HUES64 (cell line): Measurements from ENCODE around the gene DDIAS.
"Not testable (repeated sequence)": the region's sequence is repeated elsewhere in the genome, so short reads cannot be mapped to it uniquely, and the experiment has no call there.

Experiments
- H3K27ac ChIP-seq: 2 replicates; pipeline ENCODE4 v1.7.0; 2013; ENCODE audit warnings: low read depth, low read length, inconsistent platforms
- H3K27me3 ChIP-seq: 2 replicates; pipeline ENCODE4 v1.6.1; 2013; ENCODE audit warnings: mild to moderate bottlenecking, low read length; ENCODE audit not compliant: insufficient read depth
- H3K36me3 ChIP-seq: 2 replicates; pipeline ENCODE4 v1.6.1; 2013; ENCODE audit warnings: mild to moderate bottlenecking, low read length; ENCODE audit not compliant: insufficient read depth
- H3K4me1 ChIP-seq: 2 replicates; pipeline ENCODE4 v1.6.1; 2013; ENCODE audit warnings: mild to moderate bottlenecking, low read length, moderate library complexity; ENCODE audit not compliant: insufficient read depth
- H3K4me3 ChIP-seq: 2 replicates; pipeline ENCODE4 v1.5.1; 2013; ENCODE audit warnings: mild to moderate bottlenecking, low read length, moderate library complexity
- H3K9ac ChIP-seq: 2 replicates; pipeline ENCODE4 v1.6.1; 2013; ENCODE audit warnings: mild to moderate bottlenecking, low read depth, low read length
- H3K9me3 ChIP-seq: 2 replicates; pipeline ENCODE4 v1.6.1; 2013; ENCODE audit warnings: low read depth, low read length; ENCODE audit not compliant: insufficient read depth
- WGBS: fragments of 150-250, 120-280 bp; methylation state at CpG from one replicate; pipeline ENCODE4 v1.1.7; 2013; ENCODE audit warnings: missing lambda C conversion rate; 5-methylcytosine and 5-hydroxymethylcytosine counted together

DDIAS gene

DNA sequence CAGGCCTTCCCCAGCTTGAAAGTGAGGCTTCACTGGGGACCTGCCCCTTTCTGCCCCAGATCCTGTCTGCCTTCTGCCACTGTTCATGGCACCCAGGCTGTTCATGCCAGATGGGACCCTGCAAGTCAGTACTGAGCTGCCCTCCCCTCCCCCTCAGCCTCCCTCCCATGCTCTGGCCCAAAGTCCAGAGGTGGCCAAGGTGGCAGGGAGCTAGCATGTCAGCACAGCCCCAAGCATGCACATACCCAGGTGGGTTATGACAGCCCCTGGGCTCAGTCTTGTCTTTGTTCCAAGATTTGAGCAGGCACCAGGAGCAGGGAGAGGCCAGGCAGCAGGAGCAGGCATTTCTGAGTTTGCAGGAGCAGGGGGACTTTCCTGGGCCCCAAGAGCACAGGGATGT, 44.1 kb downstream of the DDIAS start:
- no peak overlapping the region for H3K4me3 ChIP-seq
- H3K9me3 ChIP-seq = no peaks in the 10 kb centered on the region
- H3K27me3 ChIP-seq = no peaks in the 10 kb centered on the region
- no peak overlapping the region for H3K9ac ChIP-seq
- H3K27ac ChIP-seq = no peak overlapping the region
- H3K36me3 ChIP-seq = no peaks in the 10 kb centered on the region
- no peaks in the 10 kb centered on the region for H3K4me1 ChIP-seq

DNA sequence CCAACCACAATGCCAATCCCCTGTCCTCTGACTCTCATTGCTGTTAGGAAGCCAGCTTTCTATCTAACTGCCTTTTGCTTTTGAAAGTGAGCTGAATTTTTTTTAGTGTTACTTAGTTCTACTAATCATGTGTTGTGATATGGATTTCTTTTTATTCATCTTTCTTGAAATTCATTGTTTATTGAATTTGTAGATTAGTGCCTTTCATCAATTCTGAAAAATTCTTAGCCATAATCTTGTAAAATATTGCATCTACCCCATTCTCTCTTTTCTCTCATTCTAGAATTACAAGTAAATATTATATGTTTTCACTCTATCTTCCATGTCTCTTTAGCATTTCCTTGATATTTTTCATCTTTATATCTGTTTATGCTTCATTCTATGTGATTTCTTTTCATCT, 47.8 kb downstream of the DDIAS start:
- Histone ChIP-seq H3K27ac (no peak overlapping the region), H3K36me3 (no peaks in the 10 kb centered on the region), H3K27me3 (no peaks in the 10 kb centered on the region), H3K4me3 (no peak overlapping the region), H3K4me1 (no peaks in the 10 kb centered on the region), H3K9ac (no peak overlapping the region), H3K9me3 (no peaks in the 10 kb centered on the region)

DNA sequence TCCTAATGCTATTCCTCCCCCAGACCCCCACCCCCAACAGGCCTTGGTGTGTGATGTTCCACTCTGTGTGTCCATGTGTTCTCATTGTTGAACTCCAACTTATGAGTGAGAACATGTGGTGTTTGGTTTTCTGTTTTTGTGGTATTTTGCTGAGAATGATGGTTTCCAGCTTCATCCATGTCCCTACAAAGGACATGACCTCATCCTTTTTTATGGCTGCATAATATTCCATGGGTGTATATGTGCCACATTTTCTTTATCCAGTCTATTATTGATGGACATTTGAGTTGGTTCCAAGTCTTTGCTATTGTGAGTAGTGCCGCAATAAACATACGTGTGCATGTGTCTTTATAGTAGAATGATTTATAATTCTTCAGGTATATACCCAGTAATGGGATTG, 49.0 kb downstream of the DDIAS start:
- not testable (repeated sequence) for H3K36me3 ChIP-seq, H3K4me1 ChIP-seq, H3K4me3 ChIP-seq, H3K27ac ChIP-seq, H3K27me3 ChIP-seq, H3K9me3 ChIP-seq, H3K9ac ChIP-seq
- 91% methylated on average over 2 of the region's 2 CpGs for WGBS

DNA sequence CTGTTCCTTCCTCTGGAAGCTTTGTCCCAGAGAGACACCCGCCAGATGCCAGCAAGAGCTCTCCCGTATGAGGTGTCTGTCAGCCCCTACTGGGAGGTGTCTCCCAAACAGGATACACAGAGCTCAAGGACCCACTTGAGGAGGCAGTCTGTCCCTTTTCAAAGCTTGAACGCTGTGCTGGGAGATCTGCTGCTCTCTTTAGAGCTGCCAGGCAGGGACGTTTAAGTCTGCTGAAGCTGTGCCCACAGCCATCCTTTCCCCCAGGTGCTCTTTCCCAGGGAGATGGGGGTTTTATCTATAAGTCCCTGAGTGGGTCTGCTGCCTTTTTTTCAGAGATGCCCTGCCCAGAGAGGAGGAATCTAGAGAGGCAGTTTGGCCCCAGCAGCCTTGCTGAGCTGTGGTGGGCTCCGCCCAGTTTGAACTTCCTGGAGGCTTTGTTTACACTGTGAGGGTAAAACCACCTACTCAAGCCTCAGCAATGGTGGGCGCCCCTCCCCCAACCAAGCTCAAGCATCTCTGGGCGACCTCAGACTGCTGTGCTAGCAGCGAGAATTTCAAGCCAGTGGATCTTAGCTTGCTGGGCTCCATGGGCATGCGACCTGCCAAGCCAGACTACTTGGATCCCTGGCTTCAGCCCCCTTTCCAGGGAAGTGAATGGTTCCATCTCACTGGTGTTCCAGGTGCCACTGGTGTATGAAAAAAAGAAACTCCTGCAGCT, 54.4 kb downstream of the DDIAS start:
- not testable (repeated sequence) for H3K4me3 ChIP-seq, H3K9me3 ChIP-seq, H3K36me3 ChIP-seq, H3K27ac ChIP-seq, H3K27me3 ChIP-seq, H3K4me1 ChIP-seq
- peak overlapping the region; percentile 13; the same call in 1 of the 2 replicates for H3K9ac ChIP-seq
- WGBS = 39% methylated on average over 9 of the region's 9 CpGs

DNA sequence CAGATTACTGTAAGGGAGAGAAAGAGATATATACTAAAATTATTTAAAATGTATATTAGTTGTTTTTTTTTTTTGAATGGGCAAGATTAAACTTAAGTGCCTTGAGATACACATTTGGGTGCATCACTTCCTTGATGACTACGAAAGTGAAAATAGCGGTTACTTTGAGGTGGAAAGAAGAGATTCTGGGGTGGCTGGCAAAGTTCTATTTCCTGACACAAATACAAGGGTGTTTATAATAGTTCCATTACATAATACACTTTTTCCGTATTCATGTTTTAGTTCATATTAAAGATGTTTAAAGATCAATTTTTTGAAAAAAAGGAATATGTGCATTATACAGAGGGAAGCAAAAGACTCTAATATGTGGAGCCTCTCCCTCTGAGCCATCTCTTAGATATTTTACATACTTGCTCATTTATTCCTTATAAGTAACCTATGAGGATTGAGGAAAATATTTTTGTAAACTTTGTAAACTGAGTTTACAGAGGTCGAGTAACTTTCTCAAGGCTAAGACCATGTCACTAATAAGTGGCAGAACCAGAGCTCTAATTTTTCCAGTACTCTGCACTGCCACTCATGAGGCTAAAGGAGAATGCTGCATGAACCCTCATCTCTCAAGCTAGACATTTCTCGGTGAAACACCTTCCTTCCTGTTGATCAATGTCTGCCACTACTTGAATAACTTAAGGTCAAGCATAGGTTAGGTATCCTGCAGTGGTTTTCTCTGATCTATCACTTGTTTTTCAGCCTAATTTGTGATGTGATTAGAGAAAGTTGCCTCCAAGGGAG, 58.6 kb downstream of the DDIAS start:
- 94% methylated on average over 4 of the region's 5 CpGs for WGBS
- H3K4me3 ChIP-seq = no peak overlapping the region
- H3K27me3 ChIP-seq = no peaks in the 10 kb centered on the region
- peaks cover 4% of the 10 kb centered on the region for H3K4me1 ChIP-seq
- H3K9me3 ChIP-seq = no peaks in the 10 kb centered on the region
- no peak overlapping the region for H3K27ac ChIP-seq
- H3K36me3 ChIP-seq = no peaks in the 10 kb centered on the region
- H3K9ac ChIP-seq = no peak overlapping the region

DNA sequence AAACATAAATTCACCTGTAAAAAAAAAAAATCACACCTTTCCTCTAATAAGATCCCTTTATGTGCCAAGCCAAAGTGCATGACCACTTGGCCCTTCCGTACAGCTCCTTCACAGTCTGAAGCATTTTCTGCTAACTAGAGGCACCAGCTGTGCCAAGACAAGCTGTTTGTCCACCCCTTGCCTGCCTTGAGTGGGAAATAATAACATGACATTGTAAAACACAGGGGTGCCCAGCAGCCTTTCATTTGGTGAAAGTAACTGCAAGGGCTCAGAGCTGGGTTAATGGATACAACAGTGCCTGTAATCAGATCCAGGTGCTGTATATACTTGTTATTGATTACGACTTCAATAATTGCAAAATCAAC, 59.2 kb downstream of the DDIAS start:
- no peak overlapping the region for H3K4me3 ChIP-seq
- H3K4me1 ChIP-seq = peaks cover 4% of the 10 kb centered on the region
- H3K27me3 ChIP-seq = no peaks in the 10 kb centered on the region
- 95% methylated on average over 2 of the region's 2 CpGs for WGBS
- no peaks in the 10 kb centered on the region for H3K9me3 ChIP-seq
- no peak overlapping the region for H3K9ac ChIP-seq
- no peak overlapping the region for H3K27ac ChIP-seq
- H3K36me3 ChIP-seq = no peaks in the 10 kb centered on the region

DNA sequence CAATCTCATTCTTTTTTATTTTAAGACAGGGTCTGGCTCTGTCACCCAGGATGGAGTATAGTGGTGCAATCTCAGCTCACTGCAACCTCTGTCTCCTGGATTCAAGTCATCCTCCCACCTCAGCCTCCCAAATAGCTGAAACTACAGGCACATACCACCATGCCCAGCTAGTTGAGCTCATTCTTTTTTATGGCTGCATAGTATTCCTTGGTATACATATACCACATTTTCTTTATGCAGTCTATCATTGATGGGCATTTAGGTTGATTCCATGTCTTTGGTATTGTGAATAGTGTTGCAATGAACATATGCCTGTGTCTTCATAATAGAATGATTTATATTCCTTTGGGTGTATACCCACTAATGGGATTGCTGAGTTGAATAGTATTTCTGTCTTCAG, 60.5 kb downstream of the DDIAS start:
- H3K4me3 ChIP-seq, H3K27ac ChIP-seq, H3K36me3 ChIP-seq, H3K9ac ChIP-seq, H3K27me3 ChIP-seq, H3K9me3 ChIP-seq, H3K4me1 ChIP-seq: not testable (repeated sequence)

DNA sequence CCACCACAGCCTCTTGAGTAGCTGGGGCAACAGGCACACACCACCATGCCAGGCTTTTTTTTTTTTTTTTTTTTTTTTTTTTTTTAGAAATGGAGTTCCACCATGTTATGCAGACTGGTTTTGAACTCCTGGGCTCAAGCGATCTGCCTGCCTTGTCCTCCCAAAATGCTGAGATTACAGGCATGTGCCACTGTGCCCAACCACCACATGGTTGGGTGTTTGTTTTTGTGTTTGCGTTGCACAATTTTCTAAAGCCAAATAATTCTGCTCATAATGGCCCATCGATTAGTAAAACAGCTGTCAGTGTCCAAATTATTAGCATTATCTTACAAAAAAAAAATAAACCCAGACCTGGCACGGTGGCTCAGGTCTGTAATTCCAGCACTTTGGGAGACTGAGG, 65.8 kb downstream of the DDIAS start:
- no peaks in the 10 kb centered on the region for H3K4me1 ChIP-seq
- WGBS = 70% methylated on average over 4 of the region's 4 CpGs
- H3K36me3 ChIP-seq = no peaks in the 10 kb centered on the region

DNA sequence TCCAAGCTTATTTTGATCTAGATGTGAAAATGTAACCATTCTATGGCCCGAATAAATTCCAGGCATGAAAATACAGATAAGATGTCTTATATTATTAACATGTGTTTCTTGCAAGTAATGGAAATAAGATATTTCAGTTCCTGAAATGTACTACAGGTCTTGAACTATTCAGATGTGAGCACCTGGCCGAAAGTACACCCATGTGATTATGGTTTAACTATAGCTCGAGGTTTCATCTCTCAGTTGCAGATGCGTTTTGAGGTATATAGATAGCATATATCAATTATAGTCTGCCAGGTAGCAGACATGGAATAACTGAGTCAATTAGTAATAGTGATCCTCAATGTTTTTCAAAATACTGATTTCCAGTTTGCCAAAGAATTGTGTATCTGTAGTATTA, 68.3 kb downstream of the DDIAS start:
- H3K9me3 ChIP-seq = no peaks in the 10 kb centered on the region
- no peak overlapping the region for H3K4me3 ChIP-seq
- no peak overlapping the region for H3K27ac ChIP-seq
- H3K4me1 ChIP-seq = no peaks in the 10 kb centered on the region
- H3K27me3 ChIP-seq = no peaks in the 10 kb centered on the region
- H3K36me3 ChIP-seq = no peaks in the 10 kb centered on the region
- no peak overlapping the region for H3K9ac ChIP-seq
- 92% methylated on average over 4 of the region's 4 CpGs for WGBS

More for the DNA sequence above, 65.8 kb downstream of the DDIAS start:
- Histone ChIP-seq H3K9ac (no peak overlapping the region), H3K4me3 (no peak overlapping the region), H3K27me3 (no peaks in the 10 kb centered on the region), H3K9me3 (no peaks in the 10 kb centered on the region), H3K27ac (no peak overlapping the region)

DNA sequence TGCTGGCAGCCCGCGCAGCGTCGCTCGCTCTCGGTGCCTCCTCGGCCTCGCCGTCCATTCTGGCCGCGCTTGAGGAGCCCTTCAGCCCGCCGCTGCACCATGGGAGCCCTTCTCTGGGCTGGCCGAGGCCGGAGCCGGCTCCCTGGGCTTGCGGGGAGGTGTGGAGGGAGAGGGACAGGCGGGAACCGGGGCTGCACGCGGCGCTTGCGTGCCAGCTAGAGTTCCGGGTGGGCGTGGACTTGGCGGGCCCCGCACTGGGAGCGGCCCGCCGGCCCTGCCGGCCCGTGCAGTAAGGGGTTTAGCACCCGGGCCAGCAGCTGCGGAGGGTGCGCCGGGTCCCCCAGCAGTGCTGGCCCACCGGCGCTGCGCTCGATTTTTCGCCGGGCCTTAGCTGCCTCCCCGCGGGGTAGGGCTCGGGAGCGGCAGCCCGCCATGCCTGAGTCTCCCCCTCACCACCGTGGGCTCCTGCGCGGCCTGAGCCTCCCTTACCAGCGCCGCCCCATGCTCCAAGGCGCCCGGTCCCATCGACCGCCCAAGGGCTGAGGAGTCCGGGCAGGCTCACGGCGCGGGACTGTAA, 69.1 kb downstream of the DDIAS start:
- H3K27me3 ChIP-seq, H3K36me3 ChIP-seq, H3K9me3 ChIP-seq, H3K4me3 ChIP-seq, H3K4me1 ChIP-seq, H3K9ac ChIP-seq, H3K27ac ChIP-seq: not testable (repeated sequence)
- 97% methylated on average over 60 of the region's 60 CpGs for WGBS

DNA sequence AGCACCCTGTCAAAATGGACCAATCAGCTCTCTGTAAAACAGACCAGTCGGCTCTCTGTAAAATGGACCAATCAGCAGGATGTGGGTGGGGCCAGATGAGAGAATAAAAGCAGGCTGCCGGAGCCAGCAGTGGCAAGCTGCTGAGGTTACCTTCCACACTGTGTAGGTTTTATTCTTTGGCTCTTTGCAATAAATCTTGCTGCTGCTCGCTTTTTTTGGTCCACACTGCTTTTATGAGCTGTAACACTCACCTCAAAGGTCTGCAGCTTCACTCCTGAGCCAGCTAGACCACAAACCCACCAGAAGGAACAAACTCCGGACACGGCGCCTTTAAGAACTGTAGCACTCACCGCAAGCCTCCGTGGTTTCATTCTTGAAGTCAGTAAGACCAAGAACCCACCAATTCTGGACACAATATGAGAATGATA, 70.0 kb downstream of the DDIAS start:
- H3K27me3 ChIP-seq, H3K9ac ChIP-seq, H3K9me3 ChIP-seq, H3K4me3 ChIP-seq, H3K27ac ChIP-seq, H3K36me3 ChIP-seq: not testable (repeated sequence)
- peaks cover 11% of the 10 kb centered on the region; the same call in 1 of the 2 replicates for H3K4me1 ChIP-seq
- 95% methylated on average over 8 of the region's 8 CpGs for WGBS
